Spleen (tissue), 11 donors: ENCODE results near the gene C2orf92. TPM values are rescaled to one million over a fixed set of nuclear protein-coding genes. Genes with fewer than 3 reads are reported as not detected.

Source experiments
- DNase-seq: peaks from one replicate; pipeline ENCODE4 v3.0.0-alpha.2; 2020
- H3K27ac ChIP-seq, 8 donors: fragments of 200-600 bp; sonication (generic) in 7 of 8; 1 replicate in 4 of 8; 2 replicates in 4 of 8; pipeline versions ENCODE4 v1.5.0 to v1.8.0; 2016 to 2021; ENCODE audit warnings: inconsistent platforms in 4 of 8, mild to moderate bottlenecking in 4 of 8, moderate library complexity in 1 of 8
- H3K27me3 ChIP-seq, 7 donors: fragments of 200-600 bp; sonication (generic) in 6 of 7; replicated peaks in 1 of 7; 1 replicate in 4 of 7; 2 replicates in 3 of 7; pipeline versions ENCODE4 v1.5.0 to v1.8.0; 2016 to 2021; ENCODE audit warnings: inconsistent platforms in 3 of 7, mild to moderate bottlenecking in 1 of 7
- H3K36me3 ChIP-seq, 6 donors: fragments of 200-600 bp; sonication (generic) in 5 of 6; 1 replicate in 4 of 6; 2 replicates in 2 of 6; pipeline versions ENCODE4 v1.5.0 to v1.8.0; 2016 to 2021; ENCODE audit warnings: inconsistent platforms in 2 of 6
- H3K4me1 ChIP-seq, 6 donors: fragments of 200-600 bp; sonication (generic) in 5 of 6; 1 replicate in 3 of 6; 2 replicates in 3 of 6; pipeline versions ENCODE4 v1.5.0 to v1.8.0; 2016 to 2021; ENCODE audit warnings: inconsistent platforms in 3 of 6
- H3K4me3 ChIP-seq, 8 donors: fragments of 200-600 bp; sonication (generic) in 7 of 8; 1 replicate in 4 of 8; 2 replicates in 4 of 8; pipeline versions ENCODE4 v1.5.0 to v1.8.0; 2016 to 2021; ENCODE audit warnings: inconsistent platforms in 4 of 8, mild to moderate bottlenecking in 4 of 8, moderate library complexity in 2 of 8
- H3K9me3 ChIP-seq, 8 donors: fragments of 200-600 bp; sonication (generic) in 7 of 8; 1 replicate in 4 of 8; 2 replicates in 4 of 8; pipeline versions ENCODE4 v1.5.0 to v1.8.0; 2016 to 2021; ENCODE audit warnings: inconsistent platforms in 4 of 8
- POLR2A ChIP-seq, 3 donors: fragments of 450-650 bp; IDR thresholded peaks; one replicate each; pipeline ENCODE4 v1.5.1; 2017; ENCODE audit warnings: antibody characterized with exemption in 3 of 3, mild to moderate bottlenecking in 1 of 3
- POLR2AphosphoS5 ChIP-seq, 3 donors: sonication (generic); formaldehyde crosslinking; IDR thresholded peaks; one replicate each; pipeline ENCODE4 v1.5.1; 2017; ENCODE audit warnings: antibody characterized with exemption in 3 of 3
- WGBS, 5 donors: extraction: QIAGEN DNeasy Blood & Tissue Kit in 3 of 5; methylation state at CpG; one replicate each; pipeline versions ENCODE4 v1.1.5 to v1.1.7; 2013 to 2018; 5-methylcytosine and 5-hydroxymethylcytosine counted together
- intact Hi-C: fragments of 100-400 bp; cut with DNase I; formaldehyde crosslinking; loops from one replicate; pipeline ENCODE4 v1.15.0; 2023; ENCODE audit warnings: low total_unique reads
- polyA plus RNA-seq, 3 donors: library from polyadenylated mRNA; stranded (reverse); fragments of 200-250 nt; gene quantifications; one replicate each; pipeline ENCODE4 v1.2.1, GENCODE V29; 2013
- total RNA-seq, 7 donors: library from RNA; depleted of rRNA in 3 of 7; stranded (reverse); fragments of >200 nt in 3 of 7; fragmentation: NEBNext Ultra II Directional in 4 of 7; extraction: Animal tissue kit (Norgen Biotek cat#: 25700) in 4 of 7; gene quantifications; one replicate each; pipeline versions ENCODE4 v1.1.0 to v1.2.1, GENCODE V29; 2016 to 2021
- TF ChIP-seq, protein P1 (sequence below), 11 experiments: fragments of 200-600 bp in 7 of 11; fragments of 450-650 bp in 4 of 11; sonication (generic) in 4 of 11; IDR thresholded peaks in 8 of 11; conservative IDR thresholded peaks in 3 of 11; 1 replicate in 7 of 11; 2 replicates in 4 of 11; pipeline versions ENCODE4 v1.4.0 to v1.8.0; 2016 to 2021; ENCODE audit warnings: antibody characterized with exemption in 11 of 11, inconsistent platforms in 4 of 11, mild to moderate bottlenecking in 1 of 11
- donor health status: healthy with polysubstance abuse.
- donor health status: DM: no; HTN: no; CAD: no; lungs with moderate emphysema.
- donor health status: DM: no; HTN: no; CAD: no.
- donor health status: Bipolar disorder and iron deficiency.
- donor health status: healthy.
- donor health status: DM: no; HTN: no; CAD: no.
- donor health status: DM: yes; HTN: yes; CAD: no.

The C2orf92 gene
- total and polyA plus RNA-seq, 10 donors, result 5.7 to 33.6 (median 21.4) TPM

- Histone ChIP-seq H3K9me3 (no peaks in the 10 kb centered on the region), H3K4me3 (no peak overlapping the region), H3K36me3 (no peaks in the 10 kb centered on the region), H3K4me1 (peaks cover 0 to 12% (median 3%) of the 10 kb centered on the region in 6 donors), H3K27ac (no peak overlapping the region), H3K27me3 (no peaks in the 10 kb centered on the region)
- no peak for DNase-seq
- TF ChIP-seq POLR2AphosphoS5 (IDR thresholded peaks at IDR 0.05) (no peak), POLR2A (IDR thresholded peaks at IDR 0.05) (no peak)
- TF ChIP-seq, protein P1, sequence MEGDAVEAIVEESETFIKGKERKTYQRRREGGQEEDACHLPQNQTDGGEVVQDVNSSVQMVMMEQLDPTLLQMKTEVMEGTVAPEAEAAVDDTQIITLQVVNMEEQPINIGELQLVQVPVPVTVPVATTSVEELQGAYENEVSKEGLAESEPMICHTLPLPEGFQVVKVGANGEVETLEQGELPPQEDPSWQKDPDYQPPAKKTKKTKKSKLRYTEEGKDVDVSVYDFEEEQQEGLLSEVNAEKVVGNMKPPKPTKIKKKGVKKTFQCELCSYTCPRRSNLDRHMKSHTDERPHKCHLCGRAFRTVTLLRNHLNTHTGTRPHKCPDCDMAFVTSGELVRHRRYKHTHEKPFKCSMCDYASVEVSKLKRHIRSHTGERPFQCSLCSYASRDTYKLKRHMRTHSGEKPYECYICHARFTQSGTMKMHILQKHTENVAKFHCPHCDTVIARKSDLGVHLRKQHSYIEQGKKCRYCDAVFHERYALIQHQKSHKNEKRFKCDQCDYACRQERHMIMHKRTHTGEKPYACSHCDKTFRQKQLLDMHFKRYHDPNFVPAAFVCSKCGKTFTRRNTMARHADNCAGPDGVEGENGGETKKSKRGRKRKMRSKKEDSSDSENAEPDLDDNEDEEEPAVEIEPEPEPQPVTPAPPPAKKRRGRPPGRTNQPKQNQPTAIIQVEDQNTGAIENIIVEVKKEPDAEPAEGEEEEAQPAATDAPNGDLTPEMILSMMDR (IDR thresholded peaks at IDR 0.05 in 8 of 11, conservative IDR thresholded peaks at IDR 0.05 in 3 of 11), result peak; percentile 36 to 79 (median 55)
- 64 to 69% (median 66%) methylated on average over 11 of the region's 11 CpGs for WGBS, 5 donors
- intact Hi-C loops, result loop anchor here (5.0 kb wide), 2 partner anchors 108 to 687 kb away; no protein-coding TSS in a partner anchor
Measured at GRCh38 chr2:97699765-97700444, 30.4 kb downstream of the C2orf92 start.

GRCh38 chr2:97701186-97701585 is 31.7 kb downstream of the C2orf92 start:
- intact Hi-C loops, result loop anchor here (5.0 kb wide), 1 partner anchor 686 kb away; no protein-coding TSS in a partner anchor
- no peak for DNase-seq
- WGBS, 5 donors, result 79 to 89% (median 82%) methylated on average over 12 to 13 of the region's 13 CpGs

DNA sequence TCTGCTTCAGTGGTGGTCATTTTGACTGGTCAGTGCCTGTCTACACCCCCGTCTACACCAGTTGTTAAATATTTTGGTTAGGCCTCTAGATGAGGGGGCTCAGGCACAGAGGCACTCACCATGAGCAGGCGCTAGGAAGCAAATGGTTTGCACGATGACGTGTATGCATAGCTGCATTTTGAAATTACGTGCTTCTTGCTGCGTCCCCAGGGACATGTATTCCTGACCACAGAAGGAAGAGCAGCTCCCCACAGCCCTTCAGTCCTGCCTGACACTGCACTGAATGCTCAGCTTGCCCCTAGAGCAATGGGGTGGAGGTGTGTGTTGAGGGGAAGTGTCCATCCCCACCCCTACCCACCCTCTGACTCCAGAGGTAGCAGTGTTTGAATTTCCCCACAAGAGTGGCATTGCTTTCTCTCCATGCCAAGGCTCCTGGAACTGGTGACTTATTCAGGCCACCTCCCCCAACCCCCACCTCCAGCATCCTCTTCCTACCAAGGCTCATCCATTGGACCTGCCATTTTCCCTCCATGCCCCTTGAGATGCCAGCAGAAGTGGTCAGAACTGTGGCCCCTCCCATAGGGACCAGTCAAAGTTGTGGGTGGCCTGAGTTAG is 32.4 kb downstream of the C2orf92 start:
- Histone ChIP-seq H3K27me3 (no peaks in the 10 kb centered on the region), H3K36me3 (no peaks in the 10 kb centered on the region), H3K4me1 (peaks cover 0 to 10% (median 2%) of the 10 kb centered on the region in 6 donors), H3K27ac (no peak overlapping the region), H3K9me3 (no peaks in the 10 kb centered on the region), H3K4me3 (no peak overlapping the region)
- intact Hi-C loops, result loop anchor here (5.0 kb wide), 1 partner anchor 685 kb away; no protein-coding TSS in a partner anchor
- TF ChIP-seq, protein P1 (IDR thresholded peaks at IDR 0.05 in 8 of 11, conservative IDR thresholded peaks at IDR 0.05 in 3 of 11), result no peak
- TF ChIP-seq POLR2AphosphoS5 (IDR thresholded peaks at IDR 0.05), result no peak
- no peak for TF ChIP-seq POLR2A (IDR thresholded peaks at IDR 0.05)
- DNase-seq, result no peak
- WGBS, 5 donors, result 63 to 87% (median 74%) methylated on average over 6 of the region's 6 CpGs

More at GRCh38 chr2:97701186-97701585, 31.7 kb downstream of the C2orf92 start:
- Histone ChIP-seq H3K4me1 (peaks cover 0 to 12% (median 3%) of the 10 kb centered on the region in 6 donors), H3K36me3 (no peaks in the 10 kb centered on the region), H3K9me3 (no peaks in the 10 kb centered on the region), H3K27ac (no peak overlapping the region), H3K4me3 (no peak overlapping the region), H3K27me3 (no peaks in the 10 kb centered on the region)
- TF ChIP-seq POLR2AphosphoS5 (IDR thresholded peaks at IDR 0.05), result no peak
- TF ChIP-seq, protein P1 (IDR thresholded peaks at IDR 0.05 in 8 of 11, conservative IDR thresholded peaks at IDR 0.05 in 3 of 11), result no peak
- TF ChIP-seq POLR2A (IDR thresholded peaks at IDR 0.05), result no peak
